PFSK-1 (cell line): Measurements from ENCODE around the gene PTPRN2.

ENCODE experiments used
- POLR2AphosphoS5 ChIP-seq: IDR thresholded peaks from 2 replicates; pipeline ENCODE4 v1.6.1; 2012; ENCODE audit warnings: low read depth, mild to moderate bottlenecking, control low read depth, low read length, moderate library complexity
- TAF1 ChIP-seq: IDR thresholded peaks from 2 replicates; pipeline ENCODE4 v1.6.1; 2012; ENCODE audit warnings: low read length, control low read depth, borderline replicate concordance; ENCODE audit not compliant: insufficient read depth

DNA sequence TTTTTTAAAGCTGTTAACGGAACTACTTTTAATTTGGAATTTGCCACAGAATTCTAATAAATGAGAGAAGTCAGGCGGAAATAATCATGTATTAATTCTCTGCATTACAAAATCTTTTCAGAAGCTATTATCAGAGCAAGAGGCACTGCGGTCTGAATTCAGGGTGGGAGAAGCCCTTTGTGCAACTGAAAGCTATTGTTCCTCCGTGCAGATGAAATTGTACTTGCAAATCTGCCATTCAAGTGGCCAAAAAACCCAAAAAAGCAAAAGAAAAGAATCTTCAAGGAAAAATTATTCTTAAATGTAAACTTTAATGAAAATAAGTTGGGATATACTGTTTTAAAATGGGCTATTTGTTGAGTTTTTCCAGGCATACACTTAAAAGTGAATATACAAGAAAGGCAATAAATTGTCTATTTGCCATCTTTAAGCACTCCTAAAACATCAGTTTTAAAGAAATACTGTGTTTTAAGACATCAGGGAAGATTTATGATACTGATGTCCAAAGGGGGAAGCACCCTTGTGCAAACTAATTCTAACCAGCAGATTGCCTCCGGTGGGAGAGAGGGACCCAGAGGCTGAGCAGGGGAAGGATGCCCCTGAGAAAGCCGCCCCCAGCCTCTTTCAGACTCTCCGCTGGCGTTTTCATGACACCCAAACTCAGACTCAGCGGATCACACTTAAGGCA, 899.6 kb downstream of the PTPRN2 start:
- TF ChIP-seq TAF1 = no peak
- TF ChIP-seq POLR2AphosphoS5 = no peak
